Fibroblast of lung (primary cell): ENCODE measurements around the gene TRAPPC14. TPM values are rescaled to one million over a fixed set of nuclear protein-coding genes. Genes with fewer than 3 reads are reported as not detected.

Experiments
- DNase-seq, 2 donors: peaks; one replicate each; pipeline versions ENCODE4 v3.0.0 to v3.0.0-alpha.2; 2010; ENCODE audit warnings: low read depth in 2 of 2
- H2AFZ ChIP-seq: 2 replicates; pipeline ENCODE4 v1.5.1; 2012; ENCODE audit warnings: low read length, control low read depth, inconsistent platforms
- H3K27ac ChIP-seq: 2 replicates; pipeline ENCODE4 v1.5.1; 2011; ENCODE audit warnings: low read length, control low read depth; ENCODE audit not compliant: insufficient read depth
- H3K27me3 ChIP-seq: 2 replicates; pipeline ENCODE4 v1.5.1; 2011; ENCODE audit warnings: mild to moderate bottlenecking, low read length; ENCODE audit not compliant: control insufficient read depth, insufficient read depth
- H3K36me3 ChIP-seq: 2 replicates; pipeline ENCODE4 v1.5.1; 2011; ENCODE audit warnings: low read length; ENCODE audit not compliant: control insufficient read depth, insufficient read depth
- H3K4me1 ChIP-seq: 2 replicates; pipeline ENCODE4 v1.5.1; 2011; ENCODE audit warnings: low read length; ENCODE audit not compliant: control insufficient read depth, insufficient read depth; ENCODE audit errors: extremely low read depth
- H3K4me2 ChIP-seq: 2 replicates; pipeline ENCODE4 v1.5.1; 2011; ENCODE audit warnings: low read length, control low read depth; ENCODE audit not compliant: insufficient read depth; ENCODE audit errors: extremely low read depth
- H3K4me3 ChIP-seq, 4 experiments: fragments of 200-600 bp in 1 of 4; sonication (generic) in 1 of 4; replicated peaks in 1 of 4; 2 replicates each; pipeline ENCODE4 v1.5.1; 2011 to 2016; ENCODE audit warnings: low read length in 4 of 4, low read depth in 3 of 4, mild to moderate bottlenecking in 3 of 4, control low read depth in 2 of 4, inconsistent platforms in 1 of 4, mixed read lengths in 1 of 4; ENCODE audit not compliant: insufficient read depth in 1 of 4; ENCODE audit errors: control extremely low read depth in 1 of 4
- H3K79me2 ChIP-seq: 2 replicates; pipeline ENCODE4 v1.5.1; 2012; ENCODE audit warnings: mild to moderate bottlenecking, low read length, inconsistent platforms; ENCODE audit not compliant: control insufficient read depth, insufficient read depth
- H3K9ac ChIP-seq: 2 replicates; pipeline ENCODE4 v1.5.1; 2011; ENCODE audit warnings: mild to moderate bottlenecking, low read length, control low read depth; ENCODE audit not compliant: insufficient read depth
- H3K9me3 ChIP-seq: 2 replicates; pipeline ENCODE4 v1.5.1; 2012; ENCODE audit warnings: low read depth, low read length; ENCODE audit not compliant: control insufficient read depth, insufficient read depth
- H4K20me1 ChIP-seq: 2 replicates; pipeline ENCODE4 v1.5.1; 2011; ENCODE audit warnings: low read length; ENCODE audit not compliant: control insufficient read depth, insufficient read depth; ENCODE audit errors: extremely low read depth
- CTCF ChIP-seq, 2 donors: IDR thresholded peaks in 1 of 2; conservative IDR thresholded peaks in 1 of 2; 1 replicate in 1 of 2; 2 replicates in 1 of 2; pipeline ENCODE4 v1.5.1; 2011 to 2012; ENCODE audit warnings: low read length in 2 of 2, control low read depth in 1 of 2, inconsistent platforms in 1 of 2, low read depth in 1 of 2, mild to moderate bottlenecking in 1 of 2
- EZH2 ChIP-seq: IDR thresholded peaks from 2 replicates; pipeline ENCODE4 v1.5.1; 2012; ENCODE audit warnings: low read length, control low read depth, mild to moderate bottlenecking; ENCODE audit errors: missing control alignments
- polyA plus RNA-seq, 2 donors: library from polyadenylated mRNA; depleted of rRNA in 1 of 2; stranded (reverse) in 1 of 2; unstranded in 1 of 2; fragments of >200 nt; gene quantifications; 2 replicates each; pipeline ENCODE4 v1.2.1, GENCODE V29; 2011 to 2012; ENCODE audit warnings: missing spikeins in 1 of 2
- total RNA-seq: library from RNA; depleted of rRNA; stranded (reverse); fragments of >200 nt; gene quantifications from 2 replicates; pipeline ENCODE4 v1.2.1, GENCODE V29; 2014

The TRAPPC14 gene
- total and polyA plus RNA-seq, 2 donors (not counting 1 experiment from before 2014, with no cell fraction given), result 1.9 to 5.9 TPM

- no peak for DNase-seq
- H3K36me3 ChIP-seq, result no peaks in the 10 kb centered on the region
- H3K4me3 ChIP-seq, result no peak overlapping the region
- H3K27ac ChIP-seq, result no peak overlapping the region
- H3K79me2 ChIP-seq, result no peaks in the 10 kb centered on the region
- H4K20me1 ChIP-seq, result no peaks in the 10 kb centered on the region
- H3K4me1 ChIP-seq, result no peaks in the 10 kb centered on the region
- no peak overlapping the region for H3K9ac ChIP-seq
- no peak for TF ChIP-seq EZH2
- no peak for TF ChIP-seq CTCF (conservative IDR thresholded peaks at IDR 0.05 in 1 of 2, IDR thresholded peaks at IDR 0.05 in 1 of 2; ENCODE audit: low read depth in 1 of 2, low read length in 2 of 2)
- H3K27me3 ChIP-seq, result no peaks in the 10 kb centered on the region
- no peaks in the 10 kb centered on the region for H3K9me3 ChIP-seq
- H2AFZ ChIP-seq, result no peak overlapping the region
- H3K4me2 ChIP-seq, result no peak overlapping the region
Measured at GRCh38 chr7:100137851-100138760, 20.4 kb downstream of the TRAPPC14 start.

GRCh38 chr7:100132697-100133151 lies 25.8 kb downstream of the TRAPPC14 start:
- Histone ChIP-seq H3K4me3 (no peak overlapping the region), H3K4me2 (no peak overlapping the region), H3K36me3 (no peaks in the 10 kb centered on the region), H3K9me3 (no peaks in the 10 kb centered on the region), H3K79me2 (no peaks in the 10 kb centered on the region), H4K20me1 (no peaks in the 10 kb centered on the region), H3K27me3 (no peaks in the 10 kb centered on the region), H3K9ac (no peak overlapping the region), H3K4me1 (peaks cover 3% of the 10 kb centered on the region), H2AFZ (no peak overlapping the region), H3K27ac (no peak overlapping the region)
- DNase-seq, result peak; percentile 39 to 63
- TF ChIP-seq CTCF (conservative IDR thresholded peaks at IDR 0.05 in 1 of 2, IDR thresholded peaks at IDR 0.05 in 1 of 2; ENCODE audit: low read depth in 1 of 2, low read length in 2 of 2), result peak; percentile 89 to 91
- no peak for TF ChIP-seq EZH2

- DNase-seq, result no peak
- H3K27me3 ChIP-seq, result no peaks in the 10 kb centered on the region
- TF ChIP-seq CTCF (conservative IDR thresholded peaks at IDR 0.05 in 1 of 2, IDR thresholded peaks at IDR 0.05 in 1 of 2; ENCODE audit: low read depth in 1 of 2, low read length in 2 of 2) (no peak), EZH2 (no peak)
- no peak overlapping the region for H3K27ac ChIP-seq
- no peaks in the 10 kb centered on the region for H3K9me3 ChIP-seq
- H3K36me3 ChIP-seq, result no peaks in the 10 kb centered on the region
- H4K20me1 ChIP-seq, result no peaks in the 10 kb centered on the region
- no peak overlapping the region for H3K4me3 ChIP-seq
- H3K9ac ChIP-seq, result no peak overlapping the region
- no peak overlapping the region for H2AFZ ChIP-seq
- no peak overlapping the region for H3K4me2 ChIP-seq
- no peaks in the 10 kb centered on the region for H3K79me2 ChIP-seq
- peaks cover 3% of the 10 kb centered on the region for H3K4me1 ChIP-seq
Measured at GRCh38 chr7:100132126-100132525, 26.4 kb downstream of the TRAPPC14 start.
